ENCODE data around the gene KCNMA1.

DNA sequence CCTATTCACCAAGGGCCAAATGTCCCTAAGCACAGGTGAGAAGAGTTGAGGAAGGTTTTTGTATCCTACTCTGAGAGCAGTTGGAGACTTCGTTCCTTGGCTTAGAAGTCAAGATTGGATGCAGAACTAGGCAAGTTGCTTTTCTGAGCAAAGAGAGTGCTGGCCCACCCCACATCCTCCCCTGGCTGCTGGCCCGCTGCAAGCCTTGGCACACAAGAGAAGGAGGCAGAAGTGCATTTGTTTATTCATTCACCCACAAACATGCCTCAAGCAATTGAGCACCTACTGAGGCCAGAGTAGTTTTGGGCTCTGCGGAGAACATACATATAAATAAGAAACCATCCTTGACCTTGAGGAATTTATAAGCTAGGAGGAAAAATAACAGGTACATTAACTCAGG is 318.9 kb downstream of the KCNMA1 start:
- TF ChIP-seq POLR2A (IDR thresholded peaks at IDR 0.05) = no peak
- TF ChIP-seq, protein P1, sequence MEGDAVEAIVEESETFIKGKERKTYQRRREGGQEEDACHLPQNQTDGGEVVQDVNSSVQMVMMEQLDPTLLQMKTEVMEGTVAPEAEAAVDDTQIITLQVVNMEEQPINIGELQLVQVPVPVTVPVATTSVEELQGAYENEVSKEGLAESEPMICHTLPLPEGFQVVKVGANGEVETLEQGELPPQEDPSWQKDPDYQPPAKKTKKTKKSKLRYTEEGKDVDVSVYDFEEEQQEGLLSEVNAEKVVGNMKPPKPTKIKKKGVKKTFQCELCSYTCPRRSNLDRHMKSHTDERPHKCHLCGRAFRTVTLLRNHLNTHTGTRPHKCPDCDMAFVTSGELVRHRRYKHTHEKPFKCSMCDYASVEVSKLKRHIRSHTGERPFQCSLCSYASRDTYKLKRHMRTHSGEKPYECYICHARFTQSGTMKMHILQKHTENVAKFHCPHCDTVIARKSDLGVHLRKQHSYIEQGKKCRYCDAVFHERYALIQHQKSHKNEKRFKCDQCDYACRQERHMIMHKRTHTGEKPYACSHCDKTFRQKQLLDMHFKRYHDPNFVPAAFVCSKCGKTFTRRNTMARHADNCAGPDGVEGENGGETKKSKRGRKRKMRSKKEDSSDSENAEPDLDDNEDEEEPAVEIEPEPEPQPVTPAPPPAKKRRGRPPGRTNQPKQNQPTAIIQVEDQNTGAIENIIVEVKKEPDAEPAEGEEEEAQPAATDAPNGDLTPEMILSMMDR (IDR thresholded peaks at IDR 0.05) = no peak
